Iris pigment epithelial cell (primary cell): ENCODE results near the gene REV3L.
"Not testable (repeated sequence)": the region's sequence is repeated elsewhere in the genome, so short reads cannot be mapped to it uniquely, and the experiment has no call there.

Experiments used
- DNase-seq: peaks from one replicate; pipeline ENCODE4 v3.0.0-alpha.2; 2011; ENCODE audit warnings: low read depth

Gene REV3L

GRCh38 chr6:111300938-111301800, 181.8 kb downstream of the REV3L start:
- peak; percentile 52 for DNase-seq

DNA sequence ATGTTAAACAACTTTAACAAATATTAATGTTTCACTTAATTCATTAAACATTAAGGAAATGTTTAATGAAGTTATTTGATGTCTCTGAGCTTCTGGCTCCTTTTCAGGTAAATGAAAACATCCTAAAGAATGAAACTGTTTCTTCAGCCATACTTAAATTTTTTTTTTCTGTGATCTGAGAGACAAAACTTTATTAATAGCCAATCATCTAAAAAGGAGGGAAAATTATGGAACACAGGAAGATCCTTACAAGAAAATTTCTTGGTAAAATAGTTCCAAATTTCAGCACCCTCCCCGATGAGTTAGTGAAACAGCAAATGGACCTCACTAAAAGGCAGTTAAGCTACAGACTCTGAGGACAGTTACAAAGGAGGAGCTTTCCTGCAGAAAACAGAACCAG, 185.2 kb downstream of the REV3L start:
- DNase-seq = no peak

- DNase-seq = no peak
These were observed 188.5 kb downstream of the REV3L start for GRCh38 chr6:111294374-111294967.

DNA sequence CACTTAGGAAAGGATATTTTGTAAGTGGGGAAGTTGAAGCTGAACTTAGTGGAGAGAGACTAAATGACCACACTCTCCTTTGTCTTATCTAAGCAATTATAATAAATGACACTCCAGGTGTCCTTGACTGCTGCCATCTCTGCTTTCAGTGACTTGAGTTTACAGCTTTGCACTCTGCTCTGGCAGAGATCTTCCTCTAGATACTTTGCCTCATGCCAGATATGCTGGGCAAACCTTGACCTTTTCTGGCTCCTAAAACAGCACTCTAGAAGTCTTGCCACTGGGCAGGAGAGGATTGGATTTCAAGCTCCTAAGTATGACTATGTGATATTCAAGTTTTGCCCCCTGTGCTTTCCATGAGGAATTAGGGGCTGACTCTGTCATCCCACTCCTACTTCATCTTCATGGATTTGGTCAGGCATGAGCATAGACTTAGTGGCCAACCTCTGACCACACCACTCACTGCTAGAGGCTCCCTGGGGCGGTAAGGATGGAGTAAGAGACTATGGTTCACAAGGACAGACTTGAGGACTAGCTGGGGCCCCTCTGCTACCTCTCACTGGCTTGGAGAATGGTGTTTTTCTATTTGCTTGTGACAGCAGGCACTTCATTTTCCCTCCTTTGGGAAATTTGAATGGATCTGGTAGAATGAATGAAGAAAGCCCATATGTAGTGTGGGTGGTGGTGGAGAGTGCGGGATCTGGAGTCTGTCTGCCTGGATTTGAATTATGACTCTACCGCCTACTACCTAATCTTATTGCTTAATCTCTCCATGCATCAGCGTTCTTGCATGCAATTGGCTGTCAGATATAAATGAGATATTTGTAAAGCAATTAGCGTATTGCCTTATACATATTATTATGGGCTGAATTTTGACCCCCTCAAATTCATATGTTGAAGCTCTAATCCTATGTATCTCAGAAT, 191.4 kb downstream of the REV3L start:
- no peak for DNase-seq

GRCh38 chr6:111290689-111291335, 192.2 kb downstream of the REV3L start:
- peak; percentile 73 for DNase-seq

DNA sequence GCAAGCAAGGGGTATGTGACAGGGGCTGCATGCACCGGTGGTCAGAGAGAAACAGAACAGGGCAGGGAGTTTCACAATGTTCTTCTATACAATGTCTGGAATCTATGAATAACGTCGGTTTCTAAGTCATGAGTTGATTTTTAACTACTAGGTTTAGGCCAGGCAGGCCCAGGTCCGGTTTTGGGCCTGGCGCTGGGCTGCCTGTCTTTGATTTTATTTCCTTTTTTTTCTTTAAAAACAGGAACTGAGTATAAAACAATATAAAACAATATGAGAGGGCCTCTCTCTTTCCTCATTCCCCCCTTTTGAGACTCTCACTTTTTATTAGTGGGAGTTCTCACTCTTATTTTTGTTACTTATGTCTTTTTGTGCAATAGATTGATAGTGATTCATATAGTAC, 198.7 kb downstream of the REV3L start:
- not testable (repeated sequence) for DNase-seq

GRCh38 chr6:111283707-111284106, 199.3 kb downstream of the REV3L start:
- DNase-seq = no peak

DNA sequence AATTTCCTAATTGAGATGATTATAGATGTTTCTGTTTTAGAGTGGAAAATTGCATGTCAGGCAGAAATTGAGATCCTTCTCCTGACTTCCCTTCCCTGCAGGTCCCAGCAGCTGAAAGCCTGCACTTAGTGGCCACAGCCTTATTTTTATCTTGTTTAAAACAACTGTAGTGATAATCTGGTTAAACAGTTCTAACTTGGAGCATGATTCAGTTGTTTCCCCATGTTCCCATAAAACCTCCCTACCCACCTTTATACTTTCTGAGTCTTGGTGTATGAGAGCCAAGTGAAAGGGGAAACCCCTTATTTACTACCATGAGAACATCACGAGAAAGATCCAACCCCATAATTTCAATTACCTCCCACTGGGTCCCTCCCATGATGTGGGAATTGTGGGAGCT, 200.5 kb downstream of the REV3L start:
- no peak for DNase-seq

GRCh38 chr6:111280445-111280955, 202.5 kb downstream of the REV3L start:
- no peak for DNase-seq

DNA sequence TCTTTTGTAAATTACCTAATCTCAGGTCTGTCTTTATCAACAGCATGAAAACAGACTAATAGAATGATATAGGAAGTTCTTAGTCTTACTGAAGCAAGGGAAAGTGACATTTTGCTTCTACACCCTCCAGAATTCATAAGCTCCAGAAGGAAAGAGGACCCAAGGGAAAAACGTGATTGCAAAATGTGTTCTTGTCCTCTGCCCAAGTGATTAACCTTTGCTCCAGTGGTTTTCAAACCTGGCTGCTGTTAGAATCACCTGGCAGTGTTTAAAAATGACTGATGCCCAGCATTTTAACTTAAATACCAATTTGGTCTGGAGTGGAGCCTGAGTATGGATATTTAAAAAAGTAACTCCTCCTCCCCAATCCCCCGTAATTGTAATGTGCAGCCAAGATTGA, 204.3 kb downstream of the REV3L start:
- DNase-seq = no peak

DNA sequence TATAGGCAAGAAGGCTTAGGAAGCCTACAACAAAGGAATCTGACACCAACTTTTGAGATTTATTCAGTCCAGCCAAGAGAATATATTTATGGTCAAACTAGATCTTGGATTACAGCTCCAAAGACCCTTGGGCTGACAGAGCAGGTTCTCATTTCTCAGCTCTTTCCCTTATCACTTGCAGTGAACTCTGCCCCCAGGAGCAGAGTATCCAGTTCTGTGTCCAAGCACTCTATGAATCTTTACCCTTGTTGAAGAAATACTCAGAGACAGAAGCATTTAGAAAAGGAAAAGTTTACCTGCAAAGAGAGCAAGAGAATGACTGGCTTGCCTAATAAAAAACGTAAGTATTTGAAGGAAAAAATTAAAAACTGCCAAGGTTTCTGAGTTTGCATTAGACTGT, 205.2 kb downstream of the REV3L start:
- DNase-seq = no peak

DNA sequence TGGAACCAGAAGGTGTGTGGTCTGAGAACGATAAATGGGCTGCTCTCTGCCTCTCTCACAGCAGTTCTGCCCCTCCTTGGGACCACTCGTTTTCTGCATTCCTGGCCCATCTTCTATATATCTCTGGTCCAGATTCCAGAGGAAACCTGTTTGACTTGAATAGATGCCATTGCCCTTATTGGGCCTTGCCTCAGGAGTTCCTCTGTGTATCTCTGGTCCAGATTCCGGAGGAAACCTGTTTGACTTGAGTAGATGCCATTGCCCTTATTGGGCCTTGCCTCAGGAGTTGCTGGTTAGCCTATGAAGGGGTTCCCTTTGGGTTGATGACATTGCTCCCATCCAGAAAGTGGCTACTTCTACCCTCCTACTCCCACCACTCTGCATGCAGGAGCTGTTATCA, 206.3 kb downstream of the REV3L start:
- DNase-seq = no peak

- peak; percentile 56 for DNase-seq
These were observed 206.7 kb downstream of the REV3L start for GRCh38 chr6:111276335-111276734.

- DNase-seq = no peak
These were observed 208.3 kb downstream of the REV3L start for GRCh38 chr6:111274593-111275217.

DNA sequence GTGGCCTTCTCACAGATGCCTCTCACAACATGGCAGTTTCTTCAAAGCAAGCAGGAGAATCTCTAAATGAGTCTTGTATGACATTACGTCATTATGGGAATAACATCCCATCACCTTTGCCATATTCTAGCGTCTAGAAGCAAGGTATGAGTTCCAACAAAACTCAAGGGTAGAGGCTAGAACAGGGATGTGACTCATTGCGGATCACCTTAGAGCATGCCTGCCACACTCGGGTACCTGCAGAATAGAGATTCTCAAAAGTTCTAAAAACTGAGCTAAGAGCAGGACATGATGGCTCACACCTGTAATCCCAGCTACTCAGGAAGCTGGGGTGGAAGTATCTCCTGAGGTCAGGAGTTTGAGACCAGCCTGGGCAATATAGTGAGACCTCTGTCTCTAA, 212.9 kb downstream of the REV3L start:
- DNase-seq = no peak

DNA sequence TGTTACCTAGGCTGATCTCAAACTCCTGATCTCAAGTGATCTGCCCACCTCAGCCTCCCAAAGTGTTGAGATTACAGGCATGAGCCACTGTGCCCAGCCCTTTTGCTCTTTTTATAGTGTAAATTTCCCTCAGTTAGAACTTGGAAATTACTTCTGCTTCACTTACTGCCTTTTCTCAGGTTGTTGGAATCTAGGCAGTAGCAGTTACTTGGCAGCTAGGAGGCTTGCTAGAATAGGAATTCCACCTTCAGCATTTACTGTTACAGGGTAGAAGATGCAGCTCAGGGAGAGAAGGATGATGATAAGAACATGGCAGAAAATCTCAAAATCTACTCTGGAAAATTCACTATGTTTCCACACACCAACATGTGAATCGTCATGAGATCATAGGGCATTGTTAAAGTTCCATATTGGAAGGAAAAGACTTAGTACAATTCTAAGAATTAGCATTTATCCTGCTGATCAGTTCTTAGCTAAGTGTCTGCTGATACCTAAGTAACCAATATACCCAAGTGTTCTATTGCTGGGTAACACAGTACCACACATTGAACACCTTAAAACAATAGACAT, 213.5 kb downstream of the REV3L start:
- DNase-seq = no peak

DNA sequence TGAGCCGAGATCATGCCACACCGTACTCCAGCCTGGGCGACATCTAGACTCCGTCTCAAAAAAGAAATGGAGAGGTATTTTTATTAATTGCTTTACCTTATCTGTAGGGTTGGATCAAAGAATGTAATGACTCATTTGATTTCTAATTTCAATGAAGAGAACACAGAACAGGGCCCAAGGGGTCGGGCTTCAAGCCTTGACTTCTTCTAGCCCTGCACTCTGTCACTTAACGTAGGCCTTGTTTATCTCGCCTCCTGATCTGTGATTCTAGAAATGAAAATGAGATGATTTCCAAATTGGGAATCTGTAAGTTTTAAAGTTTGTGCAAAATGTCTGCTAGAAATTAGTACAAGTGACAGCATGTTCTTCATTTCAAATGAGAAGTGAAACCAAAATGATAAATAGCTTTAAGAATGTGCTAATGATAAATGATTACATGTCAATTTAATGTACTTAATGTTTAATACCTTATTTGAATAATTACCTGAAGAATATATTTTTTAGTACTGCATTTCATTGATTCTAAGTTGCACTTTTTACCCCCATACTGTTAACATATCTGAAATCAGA, 215.2 kb downstream of the REV3L start:
- DNase-seq = no peak

DNA sequence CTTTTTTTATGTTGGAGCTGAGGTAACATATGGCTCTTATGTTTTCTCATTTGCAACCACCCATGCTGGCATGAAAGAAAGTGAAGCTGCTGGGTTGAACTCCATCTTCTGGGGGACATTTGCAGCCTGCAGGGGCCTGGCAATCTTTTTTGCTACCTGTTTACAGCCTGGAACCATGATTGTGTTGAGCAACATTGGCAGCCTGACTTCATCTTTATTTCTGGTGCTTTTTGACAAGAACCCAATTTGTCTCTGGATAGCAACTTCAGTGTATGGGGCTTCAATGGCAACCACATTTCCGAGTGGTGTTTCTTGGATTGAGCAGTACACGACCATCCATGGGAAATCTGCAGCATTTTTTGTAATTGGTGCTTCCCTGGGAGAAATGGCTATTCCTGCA, 216.7 kb downstream of the REV3L start:
- DNase-seq = no peak

DNA sequence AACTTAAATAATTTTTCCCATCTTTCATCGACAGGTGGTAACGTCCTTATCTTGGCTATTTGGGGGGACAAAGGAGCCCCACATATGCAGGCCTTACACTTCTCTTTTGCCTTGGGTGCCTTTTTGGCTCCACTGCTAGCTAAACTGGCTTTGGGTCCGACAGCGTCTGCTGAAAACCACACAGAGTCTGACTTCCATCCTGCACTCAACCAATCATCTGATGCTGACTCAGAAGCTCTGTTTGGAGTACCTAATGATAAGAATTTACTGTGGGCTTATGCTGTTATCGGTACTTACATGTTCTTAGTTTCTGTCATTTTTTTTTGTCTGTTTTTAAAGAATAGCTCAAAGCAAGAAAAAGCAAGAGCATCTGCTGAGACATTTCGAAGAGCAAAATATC, 217.2 kb downstream of the REV3L start:
- peak; percentile 62 for DNase-seq

GRCh38 chr6:111263837-111264236, 219.2 kb downstream of the REV3L start:
- peak; percentile 76 for DNase-seq
